Fibroblast of the aortic adventitia (primary cell): ENCODE measurements around the gene TENM4. TPM values are rescaled to one million over a fixed set of nuclear protein-coding genes. Genes with fewer than 3 reads are reported as not detected.

Experiments used
- DNase-seq: peaks from one replicate; pipeline ENCODE4 v3.0.0-alpha.2; 2010; ENCODE audit warnings: low read depth
- H3K4me3 ChIP-seq: 2 replicates; pipeline ENCODE4 v1.5.1; 2011; ENCODE audit warnings: low read depth, mild to moderate bottlenecking, control low read depth, low read length, moderate library complexity
- total RNA-seq: library from RNA; depleted of rRNA; stranded (reverse); fragments of >200 nt; gene quantifications from 2 replicates; pipeline ENCODE4 v1.2.3, GENCODE V29; 2012; ENCODE audit warnings: low replicate concordance
- TF ChIP-seq, protein P1 (sequence below): IDR thresholded peaks from 2 replicates; pipeline ENCODE4 v1.5.1; 2011; ENCODE audit warnings: mild to moderate bottlenecking, low read length, control low read depth, inconsistent platforms; ENCODE audit not compliant: insufficient read depth

The TENM4 gene
- total RNA-seq, 1 donor: 113 TPM

DNA sequence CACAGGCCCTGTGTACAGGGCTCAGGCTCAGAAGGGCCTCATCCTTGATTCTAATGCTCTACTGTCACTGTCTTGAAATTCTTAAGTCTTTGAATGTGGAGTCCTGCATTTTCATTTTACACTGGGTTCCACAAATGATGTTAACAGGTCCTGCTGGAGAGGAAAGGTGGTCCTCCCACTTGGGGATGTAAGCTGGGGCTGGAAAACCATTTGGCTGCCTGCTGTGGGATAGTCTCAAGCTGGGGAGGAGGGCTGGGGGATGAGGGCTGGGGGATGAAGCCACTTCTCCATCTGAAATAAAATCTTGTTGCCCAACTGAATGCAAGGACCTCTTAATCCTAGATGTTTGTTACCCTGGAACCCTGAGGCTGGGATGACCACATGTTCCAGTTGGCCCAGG lies 423.0 kb downstream of the TENM4 start:
- H3K4me3 ChIP-seq: no peak overlapping the region
- no peak for DNase-seq
- TF ChIP-seq, protein P1, sequence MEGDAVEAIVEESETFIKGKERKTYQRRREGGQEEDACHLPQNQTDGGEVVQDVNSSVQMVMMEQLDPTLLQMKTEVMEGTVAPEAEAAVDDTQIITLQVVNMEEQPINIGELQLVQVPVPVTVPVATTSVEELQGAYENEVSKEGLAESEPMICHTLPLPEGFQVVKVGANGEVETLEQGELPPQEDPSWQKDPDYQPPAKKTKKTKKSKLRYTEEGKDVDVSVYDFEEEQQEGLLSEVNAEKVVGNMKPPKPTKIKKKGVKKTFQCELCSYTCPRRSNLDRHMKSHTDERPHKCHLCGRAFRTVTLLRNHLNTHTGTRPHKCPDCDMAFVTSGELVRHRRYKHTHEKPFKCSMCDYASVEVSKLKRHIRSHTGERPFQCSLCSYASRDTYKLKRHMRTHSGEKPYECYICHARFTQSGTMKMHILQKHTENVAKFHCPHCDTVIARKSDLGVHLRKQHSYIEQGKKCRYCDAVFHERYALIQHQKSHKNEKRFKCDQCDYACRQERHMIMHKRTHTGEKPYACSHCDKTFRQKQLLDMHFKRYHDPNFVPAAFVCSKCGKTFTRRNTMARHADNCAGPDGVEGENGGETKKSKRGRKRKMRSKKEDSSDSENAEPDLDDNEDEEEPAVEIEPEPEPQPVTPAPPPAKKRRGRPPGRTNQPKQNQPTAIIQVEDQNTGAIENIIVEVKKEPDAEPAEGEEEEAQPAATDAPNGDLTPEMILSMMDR: no peak

GRCh38 chr11:79013509-79013908 lies 427.3 kb downstream of the TENM4 start:
- peak; percentile 55 for DNase-seq
- TF ChIP-seq, protein P1: no peak

GRCh38 chr11:79011357-79011756 lies 429.5 kb downstream of the TENM4 start:
- no peak for DNase-seq
- TF ChIP-seq, protein P1: no peak
- H3K4me3 ChIP-seq: no peak overlapping the region

More at GRCh38 chr11:79013509-79013908, 427.3 kb downstream of the TENM4 start:
- H3K4me3 ChIP-seq: no peak overlapping the region

- DNase-seq: no peak
- H3K4me3 ChIP-seq: no peak overlapping the region
- TF ChIP-seq, protein P1: no peak
These were observed 432.9 kb downstream of the TENM4 start for GRCh38 chr11:79007771-79008402.

- TF ChIP-seq, protein P1: no peak
- no peak for DNase-seq
These were observed 434.0 kb downstream of the TENM4 start for GRCh38 chr11:79006854-79007253.

GRCh38 chr11:78996007-78996406 lies 444.8 kb downstream of the TENM4 start:
- DNase-seq: no peak
- TF ChIP-seq, protein P1: no peak
- no peak overlapping the region for H3K4me3 ChIP-seq

More at GRCh38 chr11:79006854-79007253, 434.0 kb downstream of the TENM4 start:
- no peak overlapping the region for H3K4me3 ChIP-seq

DNA sequence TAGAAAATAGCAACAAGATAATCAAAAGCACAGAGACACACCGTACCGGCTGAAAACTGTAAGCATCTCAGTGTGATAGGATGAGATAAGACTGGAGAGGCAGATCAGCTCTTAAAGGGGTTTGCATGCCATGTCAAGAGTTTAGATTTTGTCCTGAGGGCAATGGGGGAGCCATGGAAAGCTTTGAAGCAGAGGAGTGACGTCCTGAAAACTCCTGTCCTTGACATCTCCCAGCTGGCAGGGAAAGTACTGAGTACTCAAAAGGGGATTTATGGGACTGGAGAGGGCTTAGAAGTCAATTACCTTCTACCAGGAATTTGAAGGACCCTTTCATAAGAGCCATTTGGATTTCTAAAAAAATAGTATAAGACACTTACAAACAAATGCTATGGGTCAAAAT lies 445.7 kb downstream of the TENM4 start:
- TF ChIP-seq, protein P1: no peak
- DNase-seq: no peak
- H3K4me3 ChIP-seq: no peak overlapping the region
